Prostate gland (tissue), 2 donors: Measurements from ENCODE around the gene DYNLT1. TPM values are rescaled to one million over a fixed set of nuclear protein-coding genes. Genes with fewer than 3 reads are reported as not detected.
"Not testable (repeated sequence)": the region's sequence is repeated elsewhere in the genome, so short reads cannot be mapped to it uniquely, and the experiment has no call there.

Source experiments
- DNase-seq: peaks from one replicate; pipeline ENCODE4 v3.0.0-alpha.2; 2019; ENCODE audit warnings: low spot score
- H3K27ac ChIP-seq, 2 donors: fragments of 200-600 bp; sonication (generic); 2 replicates each; pipeline ENCODE4 v1.5.1; 2017 to 2019
- H3K27me3 ChIP-seq: fragments of 200-600 bp; sonication (generic); replicated peaks from 2 replicates; pipeline ENCODE4 v1.5.1; 2019; ENCODE audit not compliant: insufficient read depth
- H3K36me3 ChIP-seq, 2 donors: fragments of 200-600 bp; sonication (generic); 1 replicate in 1 of 2; 2 replicates in 1 of 2; pipeline versions ENCODE4 v1.5.1 to v1.8.1; 2017 to 2019
- H3K4me1 ChIP-seq: fragments of 200-600 bp; sonication (generic); replicated peaks from 2 replicates; pipeline ENCODE4 v1.5.1; 2019
- H3K4me3 ChIP-seq, 2 donors: fragments of 200-600 bp; sonication (generic); 2 replicates each; pipeline ENCODE4 v1.5.1; 2017 to 2019
- H3K9me3 ChIP-seq: fragments of 200-600 bp; sonication (generic); 2 replicates; pipeline ENCODE4 v1.5.1; 2017
- CTCF ChIP-seq, 4 experiments: fragments of 200-600 bp in 2 of 4; fragments of 450-650 bp in 2 of 4; sonication (generic) in 2 of 4; IDR thresholded peaks; 1 replicate in 3 of 4; 2 replicates in 1 of 4; pipeline ENCODE4 v1.5.1; 2016 to 2019; ENCODE audit warnings: antibody characterized with exemption in 4 of 4, mild to moderate bottlenecking in 2 of 4, moderate library complexity in 2 of 4
- POLR2A ChIP-seq: fragments of 450-650 bp; IDR thresholded peaks from one replicate; pipeline ENCODE4 v1.6.1; 2016; ENCODE audit warnings: antibody characterized with exemption, mild to moderate bottlenecking
- POLR2AphosphoS5 ChIP-seq: sonication (generic); formaldehyde crosslinking; IDR thresholded peaks from one replicate; pipeline ENCODE4 v1.6.1; 2017; ENCODE audit warnings: antibody characterized with exemption
- WGBS: methylation state at CpG from one replicate; pipeline ENCODE4 v1.1.5; 2018; 5-methylcytosine and 5-hydroxymethylcytosine counted together
- intact Hi-C: fragments of 100-400 bp; cut with DNase I; formaldehyde crosslinking; loops from one replicate; pipeline ENCODE4 v1.14.2; 2022
- total RNA-seq, 2 donors: library from RNA; depleted of rRNA; stranded (reverse); fragments of >200 nt; gene quantifications; one replicate each; pipeline ENCODE4 v1.1.0, GENCODE V29; 2016

DYNLT1 gene
- total RNA-seq, 2 donors from 2014 or later: 95.9 to 138 TPM

- TF ChIP-seq POLR2A: no peak
- 66% methylated on average over 14 of the region's 14 CpGs for WGBS
- Histone ChIP-seq H3K36me3 (peaks cover 0 to 6% of the 10 kb centered on the region in 2 donors), H3K27me3 (no peaks in the 10 kb centered on the region), H3K27ac (no peak overlapping the region), H3K4me1 (no peaks in the 10 kb centered on the region), H3K4me3 (no peak overlapping the region), H3K9me3 (no peaks in the 10 kb centered on the region)
- DNase-seq: no peak
- intact Hi-C loops: loop anchor here (5.0 to 10.0 kb wide), 2 partner anchors 93 to 385 kb away; no protein-coding TSS in a partner anchor
Observed at GRCh38 chr6:158607411-158608170, 37.0 kb downstream of the DYNLT1 start.

- H3K4me1 ChIP-seq: no peaks in the 10 kb centered on the region
- H3K4me3 ChIP-seq: no peak overlapping the region
- H3K27ac ChIP-seq: no peak overlapping the region
- intact Hi-C loops: loop anchor here (5.0 to 10.0 kb wide), 2 partner anchors 92 to 385 kb away; no protein-coding TSS in a partner anchor
- TF ChIP-seq CTCF (IDR thresholded peaks at IDR 0.05): no peak
- no peak for TF ChIP-seq POLR2A
- no peak for TF ChIP-seq POLR2AphosphoS5
- peaks cover 0 to 6% of the 10 kb centered on the region in 2 donors for H3K36me3 ChIP-seq
- DNase-seq: no peak
- no peaks in the 10 kb centered on the region for H3K27me3 ChIP-seq
- 92% methylated on average over 7 of the region's 7 CpGs for WGBS
- no peaks in the 10 kb centered on the region for H3K9me3 ChIP-seq
Observed at GRCh38 chr6:158606935-158607334, 37.6 kb downstream of the DYNLT1 start.

- not testable (repeated sequence) for DNase-seq, H3K9me3 ChIP-seq, H3K27me3 ChIP-seq, H3K4me1 ChIP-seq, H3K4me3 ChIP-seq, H3K36me3 ChIP-seq, H3K27ac ChIP-seq
- 97% methylated on average over 15 of the region's 15 CpGs for WGBS
- intact Hi-C loops: loop anchor here (5.0 to 10.0 kb wide), 2 partner anchors 91 to 384 kb away; no protein-coding TSS in a partner anchor
Observed at GRCh38 chr6:158606011-158606410, 38.5 kb downstream of the DYNLT1 start.

GRCh38 chr6:158605266-158605878 lies 39.2 kb downstream of the DYNLT1 start:
- intact Hi-C loops: loop anchor here (5.0 to 10.0 kb wide), 2 partner anchors 91 to 383 kb away; no protein-coding TSS in a partner anchor
- TF ChIP-seq CTCF (IDR thresholded peaks at IDR 0.05) (peak in 3 of 4 experiments; percentile 50 to 83 (median 70)), POLR2AphosphoS5 (peak; percentile 28), POLR2A (no peak)
- peaks cover 0 to 6% of the 10 kb centered on the region in 2 donors for H3K36me3 ChIP-seq

GRCh38 chr6:158604048-158604406 lies 40.5 kb downstream of the DYNLT1 start:
- Histone ChIP-seq H3K27me3 (no peaks in the 10 kb centered on the region), H3K36me3 (peaks cover 0 to 10% of the 10 kb centered on the region in 2 donors), H3K9me3 (no peaks in the 10 kb centered on the region), H3K4me3 (no peak overlapping the region), H3K4me1 (no peaks in the 10 kb centered on the region), H3K27ac (no peak overlapping the region)
- TF ChIP-seq POLR2A (no peak), CTCF (IDR thresholded peaks at IDR 0.05) (no peak), POLR2AphosphoS5 (no peak)
- DNase-seq: no peak
- WGBS: 80% methylated on average over 6 of the region's 6 CpGs
- intact Hi-C loops: loop anchor here (10.0 kb wide), 1 partner anchor 89 kb away; no protein-coding TSS in a partner anchor

More at GRCh38 chr6:158605266-158605878, 39.2 kb downstream of the DYNLT1 start:
- Histone ChIP-seq H3K4me1 (no peaks in the 10 kb centered on the region), H3K4me3 (no peak overlapping the region), H3K27ac (no peak overlapping the region), H3K27me3 (no peaks in the 10 kb centered on the region), H3K9me3 (no peaks in the 10 kb centered on the region)
- peak; percentile 55 for DNase-seq
- 36% methylated on average over 13 of the region's 13 CpGs for WGBS
